ENCODE data around the gene RFTN1. TPM values are rescaled to one million over a fixed set of nuclear protein-coding genes. Genes with fewer than 3 reads are reported as not detected.

The RFTN1 gene
- total and polyA plus RNA-seq, 12 donors, result 8.3 to 35.7 (median 17.4) TPM

DNA sequence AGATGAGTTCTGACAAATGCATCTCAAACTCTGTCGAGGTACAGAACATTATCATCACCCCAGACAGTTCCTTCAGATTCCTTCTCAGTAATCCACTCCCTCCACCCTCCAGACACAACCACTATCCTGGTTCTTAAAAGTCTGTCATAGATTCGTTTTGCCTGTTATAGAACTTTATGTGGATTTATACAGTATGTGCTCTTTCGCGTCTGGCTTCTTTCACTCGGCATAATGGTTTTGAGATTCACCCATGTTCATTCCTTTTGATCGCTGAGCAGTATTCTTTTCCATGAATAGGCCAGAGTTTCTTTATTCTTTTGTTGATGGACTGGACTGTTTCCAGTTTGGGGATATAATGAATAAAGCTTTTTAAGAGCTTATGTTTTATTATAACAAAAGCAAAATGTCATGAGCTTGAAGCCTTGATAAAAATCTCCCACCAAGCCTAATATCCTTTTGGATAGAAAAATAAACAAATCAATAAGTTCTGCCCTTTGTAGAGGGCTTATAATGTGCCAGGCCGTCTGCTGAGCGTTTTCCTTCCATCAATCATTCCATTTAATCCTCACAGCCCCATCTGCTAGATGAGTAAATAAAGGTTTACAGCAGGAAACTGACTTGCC lies 21.3 kb upstream of the RFTN1 start:
- 69 to 79% (median 71%) methylated on average over 8 of the region's 8 CpGs for WGBS, 4 donors
- no peaks in the 10 kb centered on the region for H3K36me3 ChIP-seq (replicated peaks in 1 of 2)
- intact Hi-C loops (cut with DNase I), result no loop called here
- TF ChIP-seq POLR2A (IDR thresholded peaks at IDR 0.05), result no peak
- TF ChIP-seq, protein P1, sequence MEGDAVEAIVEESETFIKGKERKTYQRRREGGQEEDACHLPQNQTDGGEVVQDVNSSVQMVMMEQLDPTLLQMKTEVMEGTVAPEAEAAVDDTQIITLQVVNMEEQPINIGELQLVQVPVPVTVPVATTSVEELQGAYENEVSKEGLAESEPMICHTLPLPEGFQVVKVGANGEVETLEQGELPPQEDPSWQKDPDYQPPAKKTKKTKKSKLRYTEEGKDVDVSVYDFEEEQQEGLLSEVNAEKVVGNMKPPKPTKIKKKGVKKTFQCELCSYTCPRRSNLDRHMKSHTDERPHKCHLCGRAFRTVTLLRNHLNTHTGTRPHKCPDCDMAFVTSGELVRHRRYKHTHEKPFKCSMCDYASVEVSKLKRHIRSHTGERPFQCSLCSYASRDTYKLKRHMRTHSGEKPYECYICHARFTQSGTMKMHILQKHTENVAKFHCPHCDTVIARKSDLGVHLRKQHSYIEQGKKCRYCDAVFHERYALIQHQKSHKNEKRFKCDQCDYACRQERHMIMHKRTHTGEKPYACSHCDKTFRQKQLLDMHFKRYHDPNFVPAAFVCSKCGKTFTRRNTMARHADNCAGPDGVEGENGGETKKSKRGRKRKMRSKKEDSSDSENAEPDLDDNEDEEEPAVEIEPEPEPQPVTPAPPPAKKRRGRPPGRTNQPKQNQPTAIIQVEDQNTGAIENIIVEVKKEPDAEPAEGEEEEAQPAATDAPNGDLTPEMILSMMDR (IDR thresholded peaks at IDR 0.05), result no peak
- no peak overlapping the region for H3K4me3 ChIP-seq
- H3K9me3 ChIP-seq (replicated peaks in 1 of 3), result no peaks in the 10 kb centered on the region
- no peak overlapping the region for H3K27ac ChIP-seq
- H3K27me3 ChIP-seq, result no peaks in the 10 kb centered on the region
- no peak for DNase-seq
- no peaks in the 10 kb centered on the region for H3K4me1 ChIP-seq (replicated peaks in 1 of 2)

- 48 to 65% (median 54%) methylated on average over 5 of the region's 5 CpGs for WGBS, 4 donors
- intact Hi-C loops (cut with DNase I), result no loop called here
Observed at GRCh38 chr3:16533928-16534574, 20.6 kb upstream of the RFTN1 start.

GRCh38 chr3:16529264-16529663 lies 15.8 kb upstream of the RFTN1 start:
- Histone ChIP-seq H3K4me3 (no peak overlapping the region), H3K27ac (no peak overlapping the region), H3K4me1 (replicated peaks in 1 of 2) (no peaks in the 10 kb centered on the region), H3K27me3 (no peaks in the 10 kb centered on the region), H3K9me3 (replicated peaks in 1 of 3) (no peaks in the 10 kb centered on the region), H3K36me3 (replicated peaks in 1 of 2) (no peaks in the 10 kb centered on the region)
- no peak for DNase-seq
- intact Hi-C loops (cut with DNase I), result no loop called here
- TF ChIP-seq POLR2A (IDR thresholded peaks at IDR 0.05), result no peak
- TF ChIP-seq, protein P1 (IDR thresholded peaks at IDR 0.05), result no peak
- WGBS, 4 donors, result 58 to 67% (median 59%) methylated on average over 1 of the region's 1 CpG

More at GRCh38 chr3:16533928-16534574, 20.6 kb upstream of the RFTN1 start:
- TF ChIP-seq, protein P1 (IDR thresholded peaks at IDR 0.05), result no peak
- TF ChIP-seq POLR2A (IDR thresholded peaks at IDR 0.05), result no peak
- no peaks in the 10 kb centered on the region for H3K27me3 ChIP-seq
- H3K4me3 ChIP-seq, result no peak overlapping the region
- no peaks in the 10 kb centered on the region for H3K36me3 ChIP-seq (replicated peaks in 1 of 2)
- H3K27ac ChIP-seq, result no peak overlapping the region
- no peaks in the 10 kb centered on the region for H3K4me1 ChIP-seq (replicated peaks in 1 of 2)
- peak in 1 of 7 donors; percentile 25 for DNase-seq
- no peaks in the 10 kb centered on the region for H3K9me3 ChIP-seq (replicated peaks in 1 of 3)

DNA sequence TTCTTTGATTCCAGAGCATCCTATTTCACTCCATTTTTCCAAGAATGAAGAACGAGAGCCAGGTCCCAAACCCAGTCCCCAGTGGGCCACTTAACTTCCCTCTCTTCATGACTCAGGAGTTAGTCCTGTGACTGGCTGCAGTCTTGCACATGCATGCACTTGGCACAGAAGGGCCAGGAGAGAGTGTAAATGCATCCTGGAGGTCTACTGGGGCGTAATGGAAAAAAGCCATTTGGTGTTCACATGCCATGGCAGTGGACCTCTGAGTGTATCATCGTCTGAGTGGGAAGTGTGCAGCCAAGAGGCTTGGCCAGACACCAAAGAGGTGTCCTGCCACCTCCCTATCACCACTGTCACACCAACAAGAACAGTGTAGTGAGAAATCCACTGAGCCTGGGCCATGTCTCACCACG lies 15.1 kb upstream of the RFTN1 start:
- intact Hi-C loops (cut with DNase I), result no loop called here
- no peak for DNase-seq
- Histone ChIP-seq H3K4me1 (replicated peaks in 1 of 2) (no peaks in the 10 kb centered on the region), H3K9me3 (replicated peaks in 1 of 3) (no peaks in the 10 kb centered on the region), H3K27ac (no peak overlapping the region), H3K4me3 (no peak overlapping the region), H3K27me3 (no peaks in the 10 kb centered on the region), H3K36me3 (replicated peaks in 1 of 2) (no peaks in the 10 kb centered on the region)
- 78 to 82% (median 81%) methylated on average over 4 of the region's 4 CpGs for WGBS, 4 donors
- TF ChIP-seq, protein P1 (IDR thresholded peaks at IDR 0.05), result no peak
- TF ChIP-seq POLR2A (IDR thresholded peaks at IDR 0.05), result no peak
